ENCODE measurements around the gene TMTC4.

DNA sequence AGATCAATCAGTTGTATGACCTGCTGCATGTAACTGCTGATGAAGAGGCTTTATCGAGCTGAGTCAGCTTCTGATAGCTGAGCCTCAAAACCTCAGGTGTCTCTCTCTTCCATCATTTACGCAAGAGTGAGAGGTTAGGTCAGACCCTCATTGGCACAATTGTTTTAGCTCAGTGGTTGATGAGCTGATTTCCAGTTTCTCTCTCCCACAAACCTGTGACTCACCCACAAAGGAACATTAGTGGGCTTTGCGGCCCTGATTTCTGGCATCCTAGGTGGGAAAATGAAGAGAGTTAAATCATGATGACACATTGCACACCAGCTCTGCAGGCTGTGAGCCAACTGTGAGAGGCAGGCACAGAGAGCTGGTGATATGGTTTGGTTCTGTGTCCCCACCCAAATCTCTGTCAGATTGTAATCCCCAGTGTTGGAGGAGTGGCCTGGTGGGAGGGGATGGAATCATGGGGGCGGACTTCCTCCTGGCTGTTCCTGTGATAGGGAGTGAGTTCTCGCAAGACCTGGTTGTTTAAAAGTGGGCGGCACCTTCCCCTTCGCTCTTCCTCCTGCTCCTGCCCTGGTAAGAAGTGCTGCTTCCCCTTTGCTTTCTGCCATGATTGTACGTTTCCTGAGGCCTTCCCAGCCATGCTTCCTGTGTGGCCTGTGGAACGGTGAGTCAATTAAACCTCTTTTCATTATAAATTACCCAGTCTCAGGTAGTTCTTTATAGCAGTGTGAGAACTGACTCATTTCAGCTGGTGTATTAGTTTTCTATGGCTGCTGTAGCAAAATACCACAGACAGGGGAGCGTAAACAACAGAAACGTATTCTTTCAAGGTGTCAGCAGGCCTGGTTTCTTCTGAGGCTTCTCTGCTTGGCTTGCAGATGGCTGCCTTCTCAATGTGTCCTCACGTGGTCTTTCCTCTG lies 33.5 kb upstream of the TMTC4 start:
- TF ChIP-seq, protein P1, sequence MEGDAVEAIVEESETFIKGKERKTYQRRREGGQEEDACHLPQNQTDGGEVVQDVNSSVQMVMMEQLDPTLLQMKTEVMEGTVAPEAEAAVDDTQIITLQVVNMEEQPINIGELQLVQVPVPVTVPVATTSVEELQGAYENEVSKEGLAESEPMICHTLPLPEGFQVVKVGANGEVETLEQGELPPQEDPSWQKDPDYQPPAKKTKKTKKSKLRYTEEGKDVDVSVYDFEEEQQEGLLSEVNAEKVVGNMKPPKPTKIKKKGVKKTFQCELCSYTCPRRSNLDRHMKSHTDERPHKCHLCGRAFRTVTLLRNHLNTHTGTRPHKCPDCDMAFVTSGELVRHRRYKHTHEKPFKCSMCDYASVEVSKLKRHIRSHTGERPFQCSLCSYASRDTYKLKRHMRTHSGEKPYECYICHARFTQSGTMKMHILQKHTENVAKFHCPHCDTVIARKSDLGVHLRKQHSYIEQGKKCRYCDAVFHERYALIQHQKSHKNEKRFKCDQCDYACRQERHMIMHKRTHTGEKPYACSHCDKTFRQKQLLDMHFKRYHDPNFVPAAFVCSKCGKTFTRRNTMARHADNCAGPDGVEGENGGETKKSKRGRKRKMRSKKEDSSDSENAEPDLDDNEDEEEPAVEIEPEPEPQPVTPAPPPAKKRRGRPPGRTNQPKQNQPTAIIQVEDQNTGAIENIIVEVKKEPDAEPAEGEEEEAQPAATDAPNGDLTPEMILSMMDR (IDR thresholded peaks at IDR 0.05; ENCODE audit: insufficient read depth, low read length, poor library complexity, severe bottlenecking), result no peak
- TF ChIP-seq EZH2phosphoT487 (conservative IDR thresholded peaks at IDR 0.05; ENCODE audit: low read length), result no peak

Measured in SU-DHL-6 (cell line).